Activated T-cell treated with anti-CD3 and anti-CD28 coated beads, Interleukin-2, amount 50 U/mL, for 24 hours (primary cell): ENCODE results near the gene LIN28B.

Experiments
- DNase-seq: peaks from one replicate; pipeline ENCODE4 v3.0.0-alpha.2; 2020
- H3K27ac Mint-ChIP-seq: 2 replicates; pipeline ENCODE4 v1.8.0; 2020; ENCODE audit warnings: mild to moderate bottlenecking, mixed read lengths
- H3K27me3 Mint-ChIP-seq: 2 replicates; pipeline ENCODE4 v1.8.0; 2020; ENCODE audit warnings: mixed read lengths
- H3K36me3 Mint-ChIP-seq: 2 replicates; pipeline ENCODE4 v1.8.0; 2020; ENCODE audit warnings: low read depth, mixed read lengths
- H3K4me1 Mint-ChIP-seq: 2 replicates; pipeline ENCODE4 v1.8.0; 2020; ENCODE audit warnings: low read depth, mixed read lengths
- H3K4me3 Mint-ChIP-seq: 2 replicates; pipeline ENCODE4 v1.8.0; 2020; ENCODE audit warnings: mild to moderate bottlenecking, moderate library complexity, mixed read lengths
- H3K9me3 Mint-ChIP-seq: 2 replicates; pipeline ENCODE4 v1.8.0; 2020; ENCODE audit warnings: mixed read lengths

The LIN28B gene

GRCh38 chr6:104956731-104957294 is at the start of gene LIN28B:
Gene LIN28B (plus strand): TSS chr6:104957107. CDS start chr6:104957251, 144 bp downstream.
- peaks cover 10% of the 10 kb centered on the region for H3K9me3 Mint-ChIP-seq
- DNase-seq = no peak
- no peaks in the 10 kb centered on the region for H3K36me3 Mint-ChIP-seq
- H3K4me3 Mint-ChIP-seq = peak within 1 kb of the TSS; percentile 20
- H3K27me3 Mint-ChIP-seq = peaks cover 71% of the 10 kb centered on the region
- H3K4me1 Mint-ChIP-seq = peaks cover 15% of the 10 kb centered on the region
- no peak within 1 kb of the TSS for H3K27ac Mint-ChIP-seq

- no peaks in the 10 kb centered on the region for H3K36me3 Mint-ChIP-seq
These were observed 48.6 kb upstream of the LIN28B start for GRCh38 chr6:104908031-104908887.

GRCh38 chr6:104908888-104909525 is 47.9 kb upstream of the LIN28B start:
- no peaks in the 10 kb centered on the region for H3K36me3 Mint-ChIP-seq
- H3K27me3 Mint-ChIP-seq = peaks cover 37% of the 10 kb centered on the region
- H3K9me3 Mint-ChIP-seq = no peaks in the 10 kb centered on the region
- no peak overlapping the region for H3K4me3 Mint-ChIP-seq
- H3K27ac Mint-ChIP-seq = no peak overlapping the region
- no peak for DNase-seq
- H3K4me1 Mint-ChIP-seq = no peaks in the 10 kb centered on the region

More at GRCh38 chr6:104908031-104908887, 48.6 kb upstream of the LIN28B start:
- no peak for DNase-seq
- Mint-ChIP-seq H3K27ac (no peak overlapping the region), H3K9me3 (no peaks in the 10 kb centered on the region), H3K4me3 (no peak overlapping the region), H3K27me3 (peaks cover 40% of the 10 kb centered on the region), H3K4me1 (no peaks in the 10 kb centered on the region)

GRCh38 chr6:104921896-104922295 is 35.0 kb upstream of the LIN28B start:
- H3K36me3 Mint-ChIP-seq = no peaks in the 10 kb centered on the region
- H3K4me3 Mint-ChIP-seq = no peak overlapping the region
- no peaks in the 10 kb centered on the region for H3K4me1 Mint-ChIP-seq
- H3K9me3 Mint-ChIP-seq = no peaks in the 10 kb centered on the region
- no peak overlapping the region for H3K27ac Mint-ChIP-seq
- DNase-seq = no peak
- peaks cover 40% of the 10 kb centered on the region for H3K27me3 Mint-ChIP-seq

- Mint-ChIP-seq H3K4me1 (no peaks in the 10 kb centered on the region), H3K36me3 (no peaks in the 10 kb centered on the region), H3K27ac (no peak overlapping the region), H3K27me3 (peaks cover 18% of the 10 kb centered on the region), H3K4me3 (no peak overlapping the region), H3K9me3 (no peaks in the 10 kb centered on the region)
- no peak for DNase-seq
These were observed 28.8 kb upstream of the LIN28B start for GRCh38 chr6:104928141-104928540.

GRCh38 chr6:104929353-104929752 is 27.6 kb upstream of the LIN28B start:
- peaks cover 22% of the 10 kb centered on the region for H3K27me3 Mint-ChIP-seq
- no peak overlapping the region for H3K4me3 Mint-ChIP-seq
- DNase-seq = no peak
- H3K36me3 Mint-ChIP-seq = no peaks in the 10 kb centered on the region
- H3K27ac Mint-ChIP-seq = no peak overlapping the region
- no peaks in the 10 kb centered on the region for H3K9me3 Mint-ChIP-seq
- H3K4me1 Mint-ChIP-seq = no peaks in the 10 kb centered on the region

GRCh38 chr6:104930939-104931338 is 26.0 kb upstream of the LIN28B start:
- no peak for DNase-seq
- Mint-ChIP-seq H3K36me3 (no peaks in the 10 kb centered on the region), H3K9me3 (no peaks in the 10 kb centered on the region), H3K27ac (no peak overlapping the region), H3K4me1 (no peaks in the 10 kb centered on the region), H3K4me3 (no peak overlapping the region), H3K27me3 (peaks cover 17% of the 10 kb centered on the region)

GRCh38 chr6:104936766-104937535 is 20.0 kb upstream of the LIN28B start:
- Mint-ChIP-seq H3K9me3 (no peaks in the 10 kb centered on the region), H3K4me1 (peaks cover 10% of the 10 kb centered on the region), H3K36me3 (no peaks in the 10 kb centered on the region), H3K27ac (no peak overlapping the region), H3K4me3 (no peak overlapping the region), H3K27me3 (peaks cover 52% of the 10 kb centered on the region)
- DNase-seq = no peak

- no peak overlapping the region for H3K4me3 Mint-ChIP-seq
- no peak for DNase-seq
- H3K27me3 Mint-ChIP-seq = peaks cover 67% of the 10 kb centered on the region
- H3K9me3 Mint-ChIP-seq = no peaks in the 10 kb centered on the region
- H3K36me3 Mint-ChIP-seq = no peaks in the 10 kb centered on the region
- H3K4me1 Mint-ChIP-seq = peaks cover 10% of the 10 kb centered on the region
- H3K27ac Mint-ChIP-seq = no peak overlapping the region
These were observed 16.5 kb upstream of the LIN28B start for GRCh38 chr6:104940238-104940892.

- DNase-seq = peak; percentile 65
- H3K27me3 Mint-ChIP-seq = peaks cover 67% of the 10 kb centered on the region
- H3K9me3 Mint-ChIP-seq = no peaks in the 10 kb centered on the region
- H3K36me3 Mint-ChIP-seq = no peaks in the 10 kb centered on the region
- peaks cover 10% of the 10 kb centered on the region for H3K4me1 Mint-ChIP-seq
- peak overlapping the region; percentile 15 for H3K27ac Mint-ChIP-seq
- peak overlapping the region; percentile 61 for H3K4me3 Mint-ChIP-seq
These were observed 15.8 kb upstream of the LIN28B start for GRCh38 chr6:104940893-104941728.

- Mint-ChIP-seq H3K4me3 (peak overlapping the region; percentile 61), H3K36me3 (no peaks in the 10 kb centered on the region), H3K27ac (peak overlapping the region; percentile 15), H3K4me1 (peaks cover 10% of the 10 kb centered on the region), H3K9me3 (no peaks in the 10 kb centered on the region), H3K27me3 (peaks cover 61% of the 10 kb centered on the region)
- DNase-seq = no peak
These were observed 15.2 kb upstream of the LIN28B start for GRCh38 chr6:104941729-104942091.

GRCh38 chr6:104943781-104944180 is 13.1 kb upstream of the LIN28B start:
- Mint-ChIP-seq H3K9me3 (no peaks in the 10 kb centered on the region), H3K27me3 (peaks cover 49% of the 10 kb centered on the region), H3K4me3 (no peak overlapping the region), H3K27ac (no peak overlapping the region), H3K36me3 (no peaks in the 10 kb centered on the region), H3K4me1 (peaks cover 10% of the 10 kb centered on the region)
- DNase-seq = no peak

- H3K27me3 Mint-ChIP-seq = peaks cover 48% of the 10 kb centered on the region
- no peak overlapping the region for H3K27ac Mint-ChIP-seq
- no peak overlapping the region for H3K4me3 Mint-ChIP-seq
- peaks cover 1% of the 10 kb centered on the region for H3K4me1 Mint-ChIP-seq
- DNase-seq = no peak
- peaks cover 4% of the 10 kb centered on the region for H3K9me3 Mint-ChIP-seq
- H3K36me3 Mint-ChIP-seq = no peaks in the 10 kb centered on the region
These were observed 7.7 kb upstream of the LIN28B start for GRCh38 chr6:104949206-104949605.
